ENCODE measurements around the gene CUL4B.
A peak's percentile ranks its signal among the peaks of the same experiment; 100 is the strongest.

Gene CUL4B

DNA sequence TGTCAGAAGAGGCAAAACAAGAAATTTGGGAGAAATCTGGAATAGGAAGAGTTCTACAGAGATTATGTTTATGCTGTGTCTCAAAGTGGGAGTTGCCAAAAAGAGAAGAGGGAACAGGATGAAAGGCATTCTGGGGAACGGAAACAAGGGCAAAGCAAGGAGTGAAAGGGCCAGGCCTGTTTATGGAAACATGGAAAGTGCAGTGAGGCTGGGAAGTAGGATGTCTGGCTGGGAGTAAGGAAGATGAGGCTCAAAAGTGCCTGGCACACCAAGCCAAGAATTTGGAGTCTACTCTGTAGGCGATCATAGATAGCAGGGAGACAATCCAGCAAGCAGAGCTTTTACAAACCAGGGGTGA lies 1.8 kb upstream of the CUL4B start:
- no peaks in the 10 kb centered on the region for H3K36me3 ChIP-seq (ENCODE audit: insufficient read depth, low read length)
- H3K9me3 ChIP-seq (ENCODE audit: low read length), result no peaks in the 10 kb centered on the region
- no peaks in the 10 kb centered on the region for H3K27me3 ChIP-seq (ENCODE audit: control insufficient read depth in 1 of 2, insufficient read depth in 2 of 2, low read length in 2 of 2)
- H3K9ac ChIP-seq (ENCODE audit: low read length), result no peak overlapping the region
- no peaks in the 10 kb centered on the region for H3K4me1 ChIP-seq (ENCODE audit: insufficient read depth, low read length)
- peak overlapping the region; percentile 8 for H3K27ac ChIP-seq (ENCODE audit: low read depth, low read length)
- no peak overlapping the region for H3K4me3 ChIP-seq (ENCODE audit: low read depth in 1 of 2, low read length in 2 of 2)

GRCh38 chrX:120561634-120562568 lies 1.1 kb upstream of the CUL4B start:
- Histone ChIP-seq H3K27ac (ENCODE audit: low read depth, low read length) (peak overlapping the region; percentile 73), H3K4me3 (ENCODE audit: low read depth in 1 of 2, low read length in 2 of 2) (peak overlapping the region; percentile 21 to 59), H3K36me3 (ENCODE audit: insufficient read depth, low read length) (no peaks in the 10 kb centered on the region), H3K9ac (ENCODE audit: low read length) (peak overlapping the region; percentile 72), H3K4me1 (ENCODE audit: insufficient read depth, low read length) (no peaks in the 10 kb centered on the region), H3K9me3 (ENCODE audit: low read length) (no peaks in the 10 kb centered on the region), H3K27me3 (ENCODE audit: control insufficient read depth in 1 of 2, insufficient read depth in 2 of 2, low read length in 2 of 2) (no peaks in the 10 kb centered on the region)

DNA sequence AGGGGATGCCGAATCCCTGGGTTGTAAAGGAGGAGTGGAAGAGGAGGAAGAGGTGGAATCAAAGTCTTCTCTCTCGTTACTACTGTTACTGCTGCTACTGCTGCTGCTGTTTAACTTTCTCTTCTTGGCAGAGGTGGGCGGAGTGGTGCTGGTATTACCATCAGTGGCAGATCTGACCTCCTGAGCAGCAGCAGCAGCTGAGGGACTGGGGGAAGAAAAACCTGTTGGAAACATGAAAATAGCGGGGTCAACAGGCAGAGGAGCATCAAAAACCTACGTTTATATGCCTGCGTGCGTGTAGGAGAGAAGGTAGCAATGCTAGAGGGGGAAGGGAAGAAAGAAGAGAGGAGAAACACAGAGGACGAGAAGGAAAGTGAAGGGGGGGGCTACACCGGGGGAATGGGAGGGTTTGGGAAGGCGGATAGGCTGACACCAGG lies 339 bp downstream of the CUL4B start:
- peak overlapping the region; percentile 70 for H3K9ac ChIP-seq (ENCODE audit: low read length)
- no peaks in the 10 kb centered on the region for H3K36me3 ChIP-seq (ENCODE audit: insufficient read depth, low read length)
- H3K9me3 ChIP-seq (ENCODE audit: low read length), result no peaks in the 10 kb centered on the region
- H3K27me3 ChIP-seq (ENCODE audit: control insufficient read depth in 1 of 2, insufficient read depth in 2 of 2, low read length in 2 of 2), result no peaks in the 10 kb centered on the region
- peak overlapping the region; percentile 54 to 82 for H3K4me3 ChIP-seq (ENCODE audit: low read depth in 1 of 2, low read length in 2 of 2)
- no peaks in the 10 kb centered on the region for H3K4me1 ChIP-seq (ENCODE audit: insufficient read depth, low read length)
- H3K27ac ChIP-seq (ENCODE audit: low read depth, low read length), result peak overlapping the region; percentile 92

DNA sequence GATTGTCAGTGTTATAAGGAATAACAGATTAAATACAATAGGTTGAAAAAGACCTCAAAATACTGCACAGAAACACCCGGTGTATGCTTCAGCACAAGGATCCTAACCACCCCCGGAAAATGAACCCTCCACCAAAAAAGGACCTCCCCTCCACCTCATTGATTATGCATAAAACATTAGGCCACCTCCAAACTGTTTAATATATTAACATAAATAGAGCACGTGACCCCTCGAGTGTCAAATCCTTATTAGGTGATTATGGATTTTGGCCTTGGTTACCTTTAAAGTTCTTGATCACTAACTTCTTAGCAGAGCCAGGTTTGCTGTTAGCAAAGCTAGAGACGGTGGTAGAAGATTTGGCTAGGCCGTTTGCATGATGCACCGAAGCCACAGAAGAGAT lies 958 bp downstream of the CUL4B start:
- Histone ChIP-seq H3K36me3 (ENCODE audit: insufficient read depth, low read length) (no peaks in the 10 kb centered on the region), H3K4me3 (ENCODE audit: low read depth in 1 of 2, low read length in 2 of 2) (peak overlapping the region; percentile 24 to 82), H3K27me3 (ENCODE audit: control insufficient read depth in 1 of 2, insufficient read depth in 2 of 2, low read length in 2 of 2) (no peaks in the 10 kb centered on the region), H3K9ac (ENCODE audit: low read length) (peak overlapping the region; percentile 70), H3K27ac (ENCODE audit: low read depth, low read length) (peak overlapping the region; percentile 92), H3K4me1 (ENCODE audit: insufficient read depth, low read length) (no peaks in the 10 kb centered on the region), H3K9me3 (ENCODE audit: low read length) (no peaks in the 10 kb centered on the region)

GRCh38 chrX:120556251-120556650 lies 4.5 kb downstream of the CUL4B start:
- Histone ChIP-seq H3K4me1 (ENCODE audit: insufficient read depth, low read length) (no peaks in the 10 kb centered on the region), H3K27ac (ENCODE audit: low read depth, low read length) (no peak overlapping the region), H3K4me3 (ENCODE audit: low read depth in 1 of 2, low read length in 2 of 2) (no peak overlapping the region), H3K9me3 (ENCODE audit: low read length) (no peaks in the 10 kb centered on the region), H3K27me3 (ENCODE audit: control insufficient read depth in 1 of 2, insufficient read depth in 2 of 2, low read length in 2 of 2) (no peaks in the 10 kb centered on the region), H3K9ac (ENCODE audit: low read length) (no peak overlapping the region), H3K36me3 (ENCODE audit: insufficient read depth, low read length) (no peaks in the 10 kb centered on the region)

DNA sequence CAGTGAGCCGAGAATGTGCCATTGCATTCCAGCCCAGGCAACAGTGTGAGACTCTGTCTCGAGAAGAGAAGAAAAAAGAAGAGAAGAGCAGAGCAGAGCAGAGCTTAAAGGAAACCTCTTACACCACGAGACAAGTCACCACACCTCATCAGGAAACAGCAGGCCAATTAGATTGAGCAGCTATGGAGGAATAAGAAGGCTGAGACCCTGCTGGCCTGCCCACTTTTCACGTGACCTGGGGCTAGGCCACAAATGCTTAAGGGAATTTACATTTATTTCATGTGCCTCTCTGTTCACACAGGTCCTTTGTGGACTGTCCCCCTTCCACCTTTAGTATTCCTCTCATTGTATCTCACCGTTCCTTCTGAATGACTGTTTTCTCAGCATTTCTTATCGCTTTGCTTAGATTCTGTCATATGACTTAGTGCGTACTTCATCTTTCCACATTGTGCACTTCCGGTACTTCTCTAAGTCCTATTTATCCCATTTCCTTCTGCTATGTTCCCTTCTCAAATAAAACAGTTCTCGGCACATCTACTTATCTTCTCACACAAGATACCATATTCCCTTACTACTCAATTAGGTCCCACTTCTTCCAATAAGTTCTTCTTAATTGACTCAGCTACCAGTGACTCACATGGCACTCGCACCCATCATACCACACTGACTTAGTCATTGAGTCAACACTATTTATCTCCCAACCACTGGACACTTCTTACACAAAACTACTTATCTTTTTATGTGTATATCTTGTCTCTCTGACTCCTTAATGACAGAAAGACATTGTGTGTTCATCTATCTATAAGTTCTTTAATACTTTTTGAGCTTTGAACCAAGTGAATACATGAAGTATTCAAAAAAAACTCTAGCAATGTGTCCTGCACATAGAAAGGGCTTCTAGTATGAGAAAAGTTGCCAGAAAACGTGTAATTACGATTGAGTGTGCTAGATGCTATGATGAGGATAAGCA lies 11.0 kb downstream of the CUL4B start:
- Histone ChIP-seq H3K27ac (ENCODE audit: low read depth, low read length) (no peak overlapping the region), H3K9ac (ENCODE audit: low read length) (no peak overlapping the region), H3K4me3 (ENCODE audit: low read depth in 1 of 2, low read length in 2 of 2) (no peak overlapping the region), H3K36me3 (ENCODE audit: insufficient read depth, low read length) (peaks cover 4% of the 10 kb centered on the region), H3K4me1 (ENCODE audit: insufficient read depth, low read length) (no peaks in the 10 kb centered on the region), H3K9me3 (ENCODE audit: low read length) (no peaks in the 10 kb centered on the region), H3K27me3 (ENCODE audit: control insufficient read depth in 1 of 2, insufficient read depth in 2 of 2, low read length in 2 of 2) (no peaks in the 10 kb centered on the region)

DNA sequence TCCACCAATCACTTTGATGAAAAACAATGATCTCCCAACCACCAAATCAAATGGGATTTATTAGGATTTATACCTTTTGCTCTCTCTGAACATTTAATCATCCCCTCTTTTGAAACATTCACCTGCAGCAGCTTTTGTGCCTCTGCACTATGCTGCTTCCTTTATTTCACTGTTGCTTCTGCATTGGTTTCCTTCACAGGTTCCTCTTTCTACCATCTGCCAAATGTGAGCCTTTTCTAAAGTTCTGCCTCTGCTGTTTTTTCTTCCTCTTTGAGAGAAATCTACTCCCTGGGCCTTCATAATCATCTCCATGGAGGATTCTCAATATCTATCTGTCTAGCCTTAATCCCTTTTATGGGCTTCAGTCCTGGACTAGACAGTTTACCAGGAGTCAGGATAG lies 24.7 kb downstream of the CUL4B start:
- Histone ChIP-seq H3K27me3 (ENCODE audit: control insufficient read depth in 1 of 2, insufficient read depth in 2 of 2, low read length in 2 of 2) (no peaks in the 10 kb centered on the region), H3K4me1 (ENCODE audit: insufficient read depth, low read length) (no peaks in the 10 kb centered on the region), H3K27ac (ENCODE audit: low read depth, low read length) (no peak overlapping the region), H3K9me3 (ENCODE audit: low read length) (no peaks in the 10 kb centered on the region), H3K9ac (ENCODE audit: low read length) (no peak overlapping the region), H3K4me3 (ENCODE audit: low read depth in 1 of 2, low read length in 2 of 2) (no peak overlapping the region), H3K36me3 (ENCODE audit: insufficient read depth, low read length) (peaks cover 33% of the 10 kb centered on the region)

- H3K36me3 ChIP-seq (ENCODE audit: insufficient read depth, low read length), result peaks cover 33% of the 10 kb centered on the region
- H3K27ac ChIP-seq (ENCODE audit: low read depth, low read length), result no peak overlapping the region
- no peaks in the 10 kb centered on the region for H3K27me3 ChIP-seq (ENCODE audit: control insufficient read depth in 1 of 2, insufficient read depth in 2 of 2, low read length in 2 of 2)
- H3K4me1 ChIP-seq (ENCODE audit: insufficient read depth, low read length), result no peaks in the 10 kb centered on the region
- no peak overlapping the region for H3K9ac ChIP-seq (ENCODE audit: low read length)
- no peak overlapping the region for H3K4me3 ChIP-seq (ENCODE audit: low read depth in 1 of 2, low read length in 2 of 2)
- no peaks in the 10 kb centered on the region for H3K9me3 ChIP-seq (ENCODE audit: low read length)
These were observed 26.2 kb downstream of the CUL4B start for GRCh38 chrX:120534413-120535205.

DNA sequence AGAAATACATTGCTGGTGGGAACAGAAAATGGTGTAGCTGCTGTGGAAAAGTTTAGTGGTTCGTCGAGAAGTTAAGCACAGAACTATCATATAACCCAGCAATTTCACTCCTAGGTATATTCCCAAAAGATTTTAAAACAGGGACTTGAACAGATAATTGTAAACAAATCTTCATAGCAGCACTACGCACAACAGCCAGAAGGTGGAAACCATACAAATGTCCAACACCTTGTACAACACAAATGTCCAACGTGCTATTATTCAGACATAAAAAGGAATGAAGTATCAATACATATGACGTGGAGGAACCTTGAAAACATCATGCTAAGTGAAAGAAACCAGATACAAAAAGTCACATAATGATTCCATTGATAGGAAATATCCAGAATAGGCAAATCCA lies 37.9 kb downstream of the CUL4B start:
- Histone ChIP-seq H3K27me3 (ENCODE audit: control insufficient read depth in 1 of 2, insufficient read depth in 2 of 2, low read length in 2 of 2) (no peaks in the 10 kb centered on the region), H3K9me3 (ENCODE audit: low read length) (no peaks in the 10 kb centered on the region), H3K4me3 (ENCODE audit: low read depth in 1 of 2, low read length in 2 of 2) (no peak overlapping the region), H3K27ac (ENCODE audit: low read depth, low read length) (no peak overlapping the region), H3K36me3 (ENCODE audit: insufficient read depth, low read length) (no peaks in the 10 kb centered on the region), H3K9ac (ENCODE audit: low read length) (no peak overlapping the region), H3K4me1 (ENCODE audit: insufficient read depth, low read length) (no peaks in the 10 kb centered on the region)

- H3K4me1 ChIP-seq (ENCODE audit: insufficient read depth, low read length), result no peaks in the 10 kb centered on the region
- H3K27ac ChIP-seq (ENCODE audit: low read depth, low read length), result no peak overlapping the region
- no peak overlapping the region for H3K4me3 ChIP-seq (ENCODE audit: low read depth in 1 of 2, low read length in 2 of 2)
- H3K9ac ChIP-seq (ENCODE audit: low read length), result no peak overlapping the region
- H3K9me3 ChIP-seq (ENCODE audit: low read length), result no peaks in the 10 kb centered on the region
- no peaks in the 10 kb centered on the region for H3K36me3 ChIP-seq (ENCODE audit: insufficient read depth, low read length)
- no peaks in the 10 kb centered on the region for H3K27me3 ChIP-seq (ENCODE audit: control insufficient read depth in 1 of 2, insufficient read depth in 2 of 2, low read length in 2 of 2)
These were observed 42.8 kb downstream of the CUL4B start for GRCh38 chrX:120517936-120518335.

- Histone ChIP-seq H3K9me3 (ENCODE audit: low read length) (no peaks in the 10 kb centered on the region), H3K4me1 (ENCODE audit: insufficient read depth, low read length) (no peaks in the 10 kb centered on the region), H3K27ac (ENCODE audit: low read depth, low read length) (no peak overlapping the region), H3K27me3 (ENCODE audit: control insufficient read depth in 1 of 2, insufficient read depth in 2 of 2, low read length in 2 of 2) (no peaks in the 10 kb centered on the region), H3K36me3 (ENCODE audit: insufficient read depth, low read length) (no peaks in the 10 kb centered on the region), H3K4me3 (ENCODE audit: low read depth in 1 of 2, low read length in 2 of 2) (no peak overlapping the region), H3K9ac (ENCODE audit: low read length) (no peak overlapping the region)
These were observed 46.5 kb downstream of the CUL4B start for GRCh38 chrX:120514236-120514635.

Data from muscle layer of colon (tissue), 2 donors.